HTR-8/SVneo (cell line): ENCODE data around the gene OR4N5.

ENCODE experiments used
- DNase-seq: peaks from one replicate; pipeline ENCODE4 v3.0.0; 2011; ENCODE audit warnings: low spot score, mixed read lengths; ENCODE audit not compliant: insufficient read length
- FAIRE-seq: peaks from 2 replicates; lab custom pipeline; 2011; peaks lifted over from hg19 to GRCh38; lab: Jason Lieb, UNC

The OR4N5 gene

DNA sequence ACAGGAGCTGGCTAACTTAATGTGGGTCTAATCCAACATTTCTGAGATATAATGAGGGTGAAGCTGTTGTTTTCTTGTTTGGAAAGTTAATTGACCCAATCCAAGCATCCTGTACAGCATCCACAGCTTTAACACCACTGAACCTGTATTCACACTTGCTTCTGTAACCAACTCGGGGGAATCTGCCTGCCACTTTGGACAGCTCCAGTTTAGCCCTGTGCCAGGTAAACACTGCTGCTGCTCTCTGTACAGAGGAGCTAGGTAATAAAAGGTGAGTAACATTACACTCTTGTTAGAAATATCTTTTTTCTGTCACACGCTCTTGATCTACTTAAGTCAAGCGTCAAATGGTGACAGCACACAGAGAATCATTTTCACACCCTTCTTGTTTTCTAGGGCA is 52.8 kb downstream of the OR4N5 start:
- FAIRE-seq: no peak
- no peak for DNase-seq

DNA sequence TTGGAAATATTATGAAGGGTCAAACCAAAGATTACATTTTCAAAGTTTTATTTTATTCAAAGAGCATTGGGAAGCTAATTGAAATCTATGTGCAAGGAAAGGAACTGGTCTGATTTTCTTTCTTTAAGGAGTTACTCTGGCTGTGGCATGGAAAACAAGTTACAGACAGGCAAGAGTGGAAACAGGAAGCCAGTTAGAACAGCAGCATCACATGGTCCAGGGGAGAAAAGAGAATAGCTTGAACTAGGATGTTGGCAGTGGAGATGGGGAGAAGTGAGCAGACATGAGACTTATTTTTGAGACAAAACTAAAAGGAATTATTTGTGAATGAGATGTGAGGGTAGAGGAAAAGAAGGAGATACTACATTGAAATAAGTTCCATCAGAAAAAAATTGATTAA is 55.5 kb downstream of the OR4N5 start:
- FAIRE-seq: no peak
- DNase-seq: no peak
